ENCODE measurements around the gene VCL. TPM values are rescaled to one million over a fixed set of nuclear protein-coding genes. Genes with fewer than 3 reads are reported as not detected.

The VCL gene
- total RNA-seq, 1 experiment from 2014 or later = 291 TPM

GRCh38 chr10:74050653-74051052, 52.7 kb downstream of the VCL start:
- Histone ChIP-seq H4K20me1 (ENCODE audit: control insufficient read depth, insufficient read depth, insufficient read length) (no peaks in the 10 kb centered on the region), H3K4ac (ENCODE audit: low read depth, low read length) (no peak overlapping the region), H3K27ac (ENCODE audit: insufficient read length, low read depth, low read length) (no peak overlapping the region), H3K9me3 (ENCODE audit: control insufficient read depth, low read depth, low read length) (no peaks in the 10 kb centered on the region), H2BK20ac (ENCODE audit: low read depth, low read length, poor library complexity, severe bottlenecking) (no peak overlapping the region), H2BK120ac (ENCODE audit: low read depth, low read length, poor library complexity, severe bottlenecking) (no peak overlapping the region), H2AFZ (ENCODE audit: low read length) (no peak overlapping the region), H3K79me2 (ENCODE audit: insufficient read depth, low read length) (peaks cover 20% of the 10 kb centered on the region; the same call in 1 of the 2 replicates), H3K56ac (ENCODE audit: insufficient read length, low read depth, low read length) (no peak overlapping the region), H3K9ac (ENCODE audit: extremely low read depth, insufficient read length, low read length) (no peak overlapping the region), H3T11ph (ENCODE audit: low read length) (no peak overlapping the region), H3K14ac (ENCODE audit: insufficient read depth, low read length) (no peak overlapping the region), H3K18ac (ENCODE audit: insufficient read length, low read depth, low read length) (no peak overlapping the region), H3K4me1 (ENCODE audit: insufficient read depth, low read length) (no peaks in the 10 kb centered on the region; the same call in 1 of the 2 replicates), H3K79me1 (ENCODE audit: insufficient read depth, low read depth, low read length, poor library complexity, severe bottlenecking) (no peaks in the 10 kb centered on the region), H2AK5ac (ENCODE audit: insufficient read length, low read length) (no peak overlapping the region), H3K27me3 (ENCODE audit: insufficient read depth, low read length) (no peaks in the 10 kb centered on the region), H3K4me2 (ENCODE audit: insufficient read depth, insufficient read length, low read length) (no peak overlapping the region), H3K23ac (ENCODE audit: insufficient read length, low read depth, low read length) (no peak overlapping the region), H4K91ac (ENCODE audit: insufficient read length, low read depth, low read length) (no peak overlapping the region), H4K8ac (replicated peaks; ENCODE audit: insufficient read length, low read depth, low read length) (no peak overlapping the region), H2BK15ac (ENCODE audit: low read depth, low read length) (no peak overlapping the region), H2BK12ac (ENCODE audit: insufficient read length, low read depth, low read length) (no peak overlapping the region), H3K23me2 (ENCODE audit: insufficient read length, low read depth, low read length, poor library complexity, severe bottlenecking) (no peaks in the 10 kb centered on the region), H4K5ac (ENCODE audit: insufficient read length, low read depth, low read length) (no peak overlapping the region), H2BK5ac (ENCODE audit: insufficient read length, low read length) (no peak overlapping the region)
- H3K4me1 Mint-ChIP-seq = peaks cover 5 to 11% of the 10 kb centered on the region in 2 experiments; a peak in 3 of 4 replicates
- no peaks in the 10 kb centered on the region for H3K9me3 Mint-ChIP-seq
- no CpG with 5 or more reads among the region's 1 CpG for WGBS (ENCODE audit: extremely low coverage, insufficient read length, low lambda C conversion rate)
- no peak overlapping the region for H3K4me3 Mint-ChIP-seq
- H3K27me3 Mint-ChIP-seq (ENCODE audit: low read depth) = no peaks in the 10 kb centered on the region
- no peak for DNase-seq
- TF ChIP-seq CTCF (conservative IDR thresholded peaks at IDR 0.05) = no peak
- H3K27ac Mint-ChIP-seq = peak overlapping the region in 2 of 3 experiments; percentile 44 to 51; a peak in 2 of 7 replicates
- peaks cover 4 to 18% (median 13%) of the 10 kb centered on the region in 3 experiments; a peak in 6 of 7 replicates for H3K36me3 Mint-ChIP-seq (ENCODE audit: insufficient read depth in 1 of 3, low read depth in 3 of 3)

Data from H9 (cell line).